Measurements from ENCODE around the gene TMEM40. TPM values are rescaled to one million over a fixed set of nuclear protein-coding genes. Genes with fewer than 3 reads are reported as not detected.
A peak's percentile ranks its signal among the peaks of the same experiment; 100 is the strongest.

The TMEM40 gene
- total and polyA plus RNA-seq, 2 experiments from 2014 or later = 0.14 to 0.48 TPM

DNA sequence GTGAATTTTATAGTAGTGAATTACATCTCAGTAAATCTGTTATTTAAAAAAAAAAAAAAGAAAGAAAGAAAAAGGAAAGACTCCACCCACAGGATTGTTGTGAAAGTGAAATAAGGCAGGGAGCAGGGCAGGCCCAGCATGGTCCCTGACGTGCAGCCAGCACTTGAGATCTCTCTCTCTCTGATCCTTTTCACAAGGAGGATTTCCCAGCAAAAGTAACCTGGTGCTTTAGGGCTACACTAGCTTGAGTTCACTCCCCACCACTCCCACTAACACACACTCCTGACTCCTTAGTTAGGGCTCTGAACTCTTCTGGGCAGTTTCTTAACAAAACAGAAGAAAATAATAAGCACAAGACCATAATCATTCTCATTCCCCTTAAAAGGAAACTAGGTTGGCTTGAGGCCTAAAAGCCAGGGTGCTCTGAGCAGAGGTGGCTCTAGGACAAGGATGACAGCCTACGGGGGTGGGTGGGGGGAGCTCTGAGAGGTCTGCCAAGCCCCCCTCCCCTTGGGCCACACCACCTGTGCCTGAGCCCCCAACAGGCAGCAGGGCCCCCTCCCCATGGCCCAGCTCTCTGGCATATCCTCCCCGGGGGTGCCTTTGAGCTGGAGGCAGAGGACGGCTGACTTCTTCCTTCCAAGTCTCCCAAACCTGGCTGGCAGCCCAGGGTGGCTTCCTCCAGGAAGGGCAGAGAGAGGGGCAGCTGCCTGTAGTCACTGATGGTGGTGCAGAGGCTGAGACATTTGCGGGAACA lies 856 bp downstream of the TMEM40 start:
- no peaks in the 10 kb centered on the region for H3F3A ChIP-seq (replicated peaks; ENCODE audit: low read depth)
- peak overlapping the region; percentile 68; the same call in 1 of the 2 replicates for H3K27ac Mint-ChIP-seq
- no peak overlapping the region for H3K4me2 ChIP-seq
- H3K4me3 Mint-ChIP-seq = no peak overlapping the region
- H4K20me1 ChIP-seq (replicated peaks; ENCODE audit: insufficient read depth) = no peaks in the 10 kb centered on the region
- no peaks in the 10 kb centered on the region for H3K9me2 ChIP-seq (ENCODE audit: insufficient read depth)
- H3K27me3 ChIP-seq (ENCODE audit: insufficient read depth) = no peaks in the 10 kb centered on the region
- no peaks in the 10 kb centered on the region for H3K36me3 ChIP-seq (ENCODE audit: insufficient read depth)
- peak overlapping the region; percentile 98 for H2AFZ ChIP-seq
- ATAC-seq (peak; percentile 75), DNase-seq (ENCODE audit: low spot score) (peak; percentile 32)
- H3K27ac ChIP-seq (ENCODE audit: low read depth) = no peak overlapping the region
- no peaks in the 10 kb centered on the region; the same call in 2 of the 3 replicates for H3K36me3 Mint-ChIP-seq (ENCODE audit: low read depth)
- no peak overlapping the region for H3K4me3 ChIP-seq
- TF ChIP-seq EZH2 (IDR thresholded peaks at IDR 0.05; ENCODE audit: low read depth, unreplicated experiment) = no peak
- TF ChIP-seq JUNB (IDR thresholded peaks at IDR 0.05; ENCODE audit: unreplicated experiment) = no peak
- TF ChIP-seq, protein P1, sequence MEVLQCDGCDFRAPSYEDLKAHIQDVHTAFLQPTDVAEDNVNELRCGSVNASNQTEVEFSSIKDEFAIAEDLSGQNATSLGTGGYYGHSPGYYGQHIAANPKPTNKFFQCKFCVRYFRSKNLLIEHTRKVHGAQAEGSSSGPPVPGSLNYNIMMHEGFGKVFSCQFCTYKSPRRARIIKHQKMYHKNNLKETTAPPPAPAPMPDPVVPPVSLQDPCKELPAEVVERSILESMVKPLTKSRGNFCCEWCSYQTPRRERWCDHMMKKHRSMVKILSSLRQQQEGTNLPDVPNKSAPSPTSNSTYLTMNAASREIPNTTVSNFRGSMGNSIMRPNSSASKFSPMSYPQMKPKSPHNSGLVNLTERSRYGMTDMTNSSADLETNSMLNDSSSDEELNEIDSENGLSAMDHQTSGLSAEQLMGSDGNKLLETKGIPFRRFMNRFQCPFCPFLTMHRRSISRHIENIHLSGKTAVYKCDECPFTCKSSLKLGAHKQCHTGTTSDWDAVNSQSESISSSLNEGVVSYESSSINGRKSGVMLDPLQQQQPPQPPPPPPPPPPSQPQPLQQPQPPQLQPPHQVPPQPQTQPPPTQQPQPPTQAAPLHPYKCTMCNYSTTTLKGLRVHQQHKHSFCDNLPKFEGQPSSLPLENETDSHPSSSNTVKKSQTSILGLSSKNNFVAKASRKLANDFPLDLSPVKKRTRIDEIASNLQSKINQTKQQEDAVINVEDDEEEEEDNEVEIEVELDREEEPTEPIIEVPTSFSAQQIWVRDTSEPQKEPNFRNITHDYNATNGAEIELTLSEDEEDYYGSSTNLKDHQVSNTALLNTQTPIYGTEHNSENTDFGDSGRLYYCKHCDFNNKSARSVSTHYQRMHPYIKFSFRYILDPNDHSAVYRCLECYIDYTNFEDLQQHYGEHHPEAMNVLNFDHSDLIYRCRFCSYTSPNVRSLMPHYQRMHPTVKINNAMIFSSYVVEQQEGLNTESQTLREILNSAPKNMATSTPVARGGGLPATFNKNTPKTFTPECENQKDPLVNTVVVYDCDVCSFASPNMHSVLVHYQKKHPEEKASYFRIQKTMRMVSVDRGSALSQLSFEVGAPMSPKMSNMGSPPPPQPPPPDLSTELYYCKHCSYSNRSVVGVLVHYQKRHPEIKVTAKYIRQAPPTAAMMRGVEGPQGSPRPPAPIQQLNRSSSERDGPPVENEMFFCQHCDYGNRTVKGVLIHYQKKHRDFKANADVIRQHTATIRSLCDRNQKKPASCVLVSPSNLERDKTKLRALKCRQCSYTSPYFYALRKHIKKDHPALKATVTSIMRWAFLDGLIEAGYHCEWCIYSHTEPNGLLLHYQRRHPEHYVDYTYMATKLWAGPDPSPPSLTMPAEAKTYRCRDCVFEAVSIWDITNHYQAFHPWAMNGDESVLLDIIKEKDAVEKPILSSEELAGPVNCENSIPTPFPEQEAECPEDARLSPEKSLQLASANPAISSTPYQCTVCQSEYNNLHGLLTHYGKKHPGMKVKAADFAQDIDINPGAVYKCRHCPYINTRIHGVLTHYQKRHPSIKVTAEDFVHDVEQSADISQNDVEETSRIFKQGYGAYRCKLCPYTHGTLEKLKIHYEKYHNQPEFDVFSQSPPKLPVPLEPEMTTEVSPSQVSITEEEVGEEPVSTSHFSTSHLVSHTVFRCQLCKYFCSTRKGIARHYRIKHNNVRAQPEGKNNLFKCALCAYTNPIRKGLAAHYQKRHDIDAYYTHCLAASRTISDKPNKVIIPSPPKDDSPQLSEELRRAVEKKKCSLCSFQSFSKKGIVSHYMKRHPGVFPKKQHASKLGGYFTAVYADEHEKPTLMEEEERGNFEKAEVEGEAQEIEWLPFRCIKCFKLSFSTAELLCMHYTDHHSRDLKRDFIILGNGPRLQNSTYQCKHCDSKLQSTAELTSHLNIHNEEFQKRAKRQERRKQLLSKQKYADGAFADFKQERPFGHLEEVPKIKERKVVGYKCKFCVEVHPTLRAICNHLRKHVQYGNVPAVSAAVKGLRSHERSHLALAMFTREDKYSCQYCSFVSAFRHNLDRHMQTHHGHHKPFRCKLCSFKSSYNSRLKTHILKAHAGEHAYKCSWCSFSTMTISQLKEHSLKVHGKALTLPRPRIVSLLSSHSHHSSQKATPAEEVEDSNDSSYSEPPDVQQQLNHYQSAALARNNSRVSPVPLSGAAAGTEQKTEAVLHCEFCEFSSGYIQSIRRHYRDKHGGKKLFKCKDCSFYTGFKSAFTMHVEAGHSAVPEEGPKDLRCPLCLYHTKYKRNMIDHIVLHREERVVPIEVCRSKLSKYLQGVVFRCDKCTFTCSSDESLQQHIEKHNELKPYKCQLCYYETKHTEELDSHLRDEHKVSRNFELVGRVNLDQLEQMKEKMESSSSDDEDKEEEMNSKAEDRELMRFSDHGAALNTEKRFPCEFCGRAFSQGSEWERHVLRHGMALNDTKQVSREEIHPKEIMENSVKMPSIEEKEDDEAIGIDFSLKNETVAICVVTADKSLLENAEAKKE (CRISPR knock-in tag; IDR thresholded peaks at IDR 0.05) = no peak
- TF ChIP-seq STAT1 (IDR thresholded peaks at IDR 0.05; ENCODE audit: unreplicated experiment) = no peak
- peaks cover 18% of the 10 kb centered on the region for H3K4me1 Mint-ChIP-seq
- H3K79me2 ChIP-seq (replicated peaks; ENCODE audit: insufficient read depth) = no peaks in the 10 kb centered on the region
- H3K27me3 Mint-ChIP-seq (ENCODE audit: insufficient read depth, low read depth, poor library complexity) = peaks cover 9% of the 10 kb centered on the region
- H3K9me3 Mint-ChIP-seq = no peaks in the 10 kb centered on the region
- H3K4me1 ChIP-seq (ENCODE audit: insufficient read depth) = no peaks in the 10 kb centered on the region

DNA sequence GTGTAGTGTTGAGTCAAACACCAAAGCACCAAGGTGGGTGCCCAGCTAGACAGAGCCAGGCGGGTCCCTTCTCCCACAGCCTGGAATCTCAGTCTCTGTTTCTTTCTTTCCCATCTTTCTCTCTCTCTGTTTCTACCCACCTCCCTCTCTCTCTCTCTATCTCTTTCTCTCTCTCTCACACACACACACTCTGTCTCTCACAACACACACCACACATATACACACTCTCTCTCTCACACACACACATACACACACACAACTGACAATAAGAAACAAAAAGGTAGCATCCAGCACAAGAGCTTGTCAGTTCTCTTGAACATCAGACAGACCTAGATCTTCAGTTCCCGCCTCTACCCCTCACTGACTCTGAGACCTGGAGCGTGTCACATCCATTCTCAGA lies 2.4 kb downstream of the TMEM40 start:
- no peaks in the 10 kb centered on the region for H3K4me1 ChIP-seq (ENCODE audit: insufficient read depth)
- H3K79me2 ChIP-seq (replicated peaks; ENCODE audit: insufficient read depth) = no peaks in the 10 kb centered on the region
- H3K4me3 ChIP-seq = no peak overlapping the region
- Mint-ChIP-seq H3K4me1 (peaks cover 18% of the 10 kb centered on the region), H3K27me3 (ENCODE audit: insufficient read depth, low read depth, poor library complexity) (peaks cover 14% of the 10 kb centered on the region), H3K4me3 (no peak overlapping the region), H3K27ac (no peak overlapping the region), H3K36me3 (ENCODE audit: low read depth) (no peaks in the 10 kb centered on the region; the same call in 2 of the 3 replicates), H3K9me3 (no peaks in the 10 kb centered on the region)
- no peaks in the 10 kb centered on the region for H3K9me2 ChIP-seq (ENCODE audit: insufficient read depth)
- no peak overlapping the region for H3K4me2 ChIP-seq
- no peaks in the 10 kb centered on the region for H4K20me1 ChIP-seq (replicated peaks; ENCODE audit: insufficient read depth)
- no peaks in the 10 kb centered on the region for H3F3A ChIP-seq (replicated peaks; ENCODE audit: low read depth)
- H3K36me3 ChIP-seq (ENCODE audit: insufficient read depth) = no peaks in the 10 kb centered on the region
- no peak overlapping the region; the same call in 1 of the 2 replicates for H2AFZ ChIP-seq
- ATAC-seq (no peak), DNase-seq (ENCODE audit: low spot score) (no peak)
- H3K27ac ChIP-seq (ENCODE audit: low read depth) = no peak overlapping the region
- no peaks in the 10 kb centered on the region for H3K27me3 ChIP-seq (ENCODE audit: insufficient read depth)
- TF ChIP-seq, protein P2, sequence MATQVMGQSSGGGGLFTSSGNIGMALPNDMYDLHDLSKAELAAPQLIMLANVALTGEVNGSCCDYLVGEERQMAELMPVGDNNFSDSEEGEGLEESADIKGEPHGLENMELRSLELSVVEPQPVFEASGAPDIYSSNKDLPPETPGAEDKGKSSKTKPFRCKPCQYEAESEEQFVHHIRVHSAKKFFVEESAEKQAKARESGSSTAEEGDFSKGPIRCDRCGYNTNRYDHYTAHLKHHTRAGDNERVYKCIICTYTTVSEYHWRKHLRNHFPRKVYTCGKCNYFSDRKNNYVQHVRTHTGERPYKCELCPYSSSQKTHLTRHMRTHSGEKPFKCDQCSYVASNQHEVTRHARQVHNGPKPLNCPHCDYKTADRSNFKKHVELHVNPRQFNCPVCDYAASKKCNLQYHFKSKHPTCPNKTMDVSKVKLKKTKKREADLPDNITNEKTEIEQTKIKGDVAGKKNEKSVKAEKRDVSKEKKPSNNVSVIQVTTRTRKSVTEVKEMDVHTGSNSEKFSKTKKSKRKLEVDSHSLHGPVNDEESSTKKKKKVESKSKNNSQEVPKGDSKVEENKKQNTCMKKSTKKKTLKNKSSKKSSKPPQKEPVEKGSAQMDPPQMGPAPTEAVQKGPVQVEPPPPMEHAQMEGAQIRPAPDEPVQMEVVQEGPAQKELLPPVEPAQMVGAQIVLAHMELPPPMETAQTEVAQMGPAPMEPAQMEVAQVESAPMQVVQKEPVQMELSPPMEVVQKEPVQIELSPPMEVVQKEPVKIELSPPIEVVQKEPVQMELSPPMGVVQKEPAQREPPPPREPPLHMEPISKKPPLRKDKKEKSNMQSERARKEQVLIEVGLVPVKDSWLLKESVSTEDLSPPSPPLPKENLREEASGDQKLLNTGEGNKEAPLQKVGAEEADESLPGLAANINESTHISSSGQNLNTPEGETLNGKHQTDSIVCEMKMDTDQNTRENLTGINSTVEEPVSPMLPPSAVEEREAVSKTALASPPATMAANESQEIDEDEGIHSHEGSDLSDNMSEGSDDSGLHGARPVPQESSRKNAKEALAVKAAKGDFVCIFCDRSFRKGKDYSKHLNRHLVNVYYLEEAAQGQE (IDR thresholded peaks at IDR 0.05; ENCODE audit: unreplicated experiment) = no peak
- TF ChIP-seq STAT1 (IDR thresholded peaks at IDR 0.05; ENCODE audit: unreplicated experiment) (no peak), EZH2phosphoT487 (IDR thresholded peaks at IDR 0.05; ENCODE audit: unreplicated experiment) (no peak)
- TF ChIP-seq, protein P3, sequence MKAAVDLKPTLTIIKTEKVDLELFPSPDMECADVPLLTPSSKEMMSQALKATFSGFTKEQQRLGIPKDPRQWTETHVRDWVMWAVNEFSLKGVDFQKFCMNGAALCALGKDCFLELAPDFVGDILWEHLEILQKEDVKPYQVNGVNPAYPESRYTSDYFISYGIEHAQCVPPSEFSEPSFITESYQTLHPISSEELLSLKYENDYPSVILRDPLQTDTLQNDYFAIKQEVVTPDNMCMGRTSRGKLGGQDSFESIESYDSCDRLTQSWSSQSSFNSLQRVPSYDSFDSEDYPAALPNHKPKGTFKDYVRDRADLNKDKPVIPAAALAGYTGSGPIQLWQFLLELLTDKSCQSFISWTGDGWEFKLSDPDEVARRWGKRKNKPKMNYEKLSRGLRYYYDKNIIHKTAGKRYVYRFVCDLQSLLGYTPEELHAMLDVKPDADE (IDR thresholded peaks at IDR 0.05) = no peak

All from GM23338 (cell line).